Activated T-cell treated with anti-CD3 and anti-CD28 coated beads for 4 hours (primary cell): ENCODE results near the gene ADGRF1.
"Not testable (repeated sequence)": the region's sequence is repeated elsewhere in the genome, so short reads cannot be mapped to it uniquely, and the experiment has no call there.

Experiments used
- DNase-seq: peaks from one replicate; pipeline ENCODE4 v3.0.0-alpha.2; 2020

ADGRF1 gene

DNA sequence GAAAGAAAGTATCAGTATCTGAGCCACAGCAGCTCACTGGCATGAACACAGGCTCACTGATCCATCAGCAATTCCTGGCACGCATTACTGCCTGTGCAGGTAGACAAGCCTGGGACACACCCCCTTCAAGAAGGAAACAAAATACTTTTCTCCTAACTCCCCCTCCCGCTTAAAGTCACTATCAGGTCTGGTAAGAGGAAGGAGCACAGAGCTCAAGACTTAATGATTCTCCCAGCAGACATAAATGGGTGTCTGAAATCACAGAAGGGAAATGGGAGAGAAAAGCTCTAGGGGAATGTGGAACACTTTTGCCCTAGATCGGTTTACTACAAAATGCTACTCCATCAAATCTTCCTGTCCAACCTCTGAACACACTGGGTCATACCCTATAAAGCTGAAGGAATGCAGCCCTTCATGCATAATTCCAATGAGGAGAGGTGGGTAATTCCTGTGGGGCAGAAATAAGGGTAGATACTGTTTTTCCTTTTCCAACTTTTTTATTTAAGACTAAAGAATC is at the start of gene ADGRF1:
Gene ADGRF1, minus strand, starts transcription at position 58 of the 517 bp plus-strand sequence. CDS start 13,271 bp downstream, outside the sequence.
- DNase-seq: no peak

DNA sequence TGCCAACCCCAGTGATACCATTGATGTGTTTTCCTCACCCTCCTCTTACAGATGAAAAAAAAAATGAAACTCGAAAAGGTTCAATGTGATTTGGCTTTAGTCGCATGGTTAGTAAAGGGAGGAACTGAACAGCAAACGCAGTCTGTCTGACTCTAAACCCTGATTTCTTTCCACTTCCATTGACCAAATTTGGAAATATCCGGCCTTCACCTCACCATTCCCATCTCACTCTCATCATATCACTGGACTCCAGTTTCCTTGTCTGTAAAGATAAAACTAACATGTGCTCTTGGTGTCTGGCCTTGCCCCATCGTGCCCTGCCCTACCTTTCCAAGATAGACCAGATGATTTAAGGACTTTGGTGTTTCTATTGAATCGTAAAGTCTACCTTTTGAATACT is 48.7 kb upstream of the ADGRF1 start:
- DNase-seq: no peak

- not testable (repeated sequence) for DNase-seq
Observed at GRCh38 chr6:47089473-47089872, 47.3 kb upstream of the ADGRF1 start.

DNA sequence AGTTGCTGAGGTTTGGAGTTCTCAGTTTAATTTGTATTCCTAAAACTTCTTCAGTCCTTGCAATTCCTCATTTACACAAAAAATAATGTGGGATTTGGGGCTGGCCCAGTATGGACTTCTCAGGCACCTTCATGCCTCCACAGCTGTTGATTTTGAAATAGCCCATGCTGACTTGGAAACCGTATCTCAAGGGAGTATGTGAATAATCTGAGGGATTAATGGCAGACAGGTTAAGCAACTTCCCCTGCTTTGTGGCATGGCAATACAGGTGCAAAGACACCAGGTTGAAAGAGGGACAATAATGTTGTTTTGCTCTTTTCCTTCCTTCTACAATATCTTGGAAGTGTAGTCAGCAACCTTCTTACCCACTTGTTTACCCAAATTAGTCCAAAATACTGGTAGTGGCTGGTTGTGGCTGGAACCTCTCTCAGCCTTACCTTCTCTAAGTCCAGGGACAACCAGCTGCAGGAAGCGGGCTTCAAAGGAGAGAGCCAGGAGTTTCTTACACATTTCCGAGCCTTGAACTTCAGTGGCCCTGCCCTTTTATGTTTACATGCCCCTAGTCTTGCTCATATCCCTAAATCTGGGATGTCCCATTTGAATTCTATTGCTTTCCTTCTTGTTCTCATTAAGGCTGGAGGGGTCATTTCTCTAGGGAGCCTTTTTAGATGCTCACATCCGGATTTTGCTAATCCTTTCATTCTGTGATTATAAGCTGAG is 44.1 kb upstream of the ADGRF1 start:
- DNase-seq: no peak

DNA sequence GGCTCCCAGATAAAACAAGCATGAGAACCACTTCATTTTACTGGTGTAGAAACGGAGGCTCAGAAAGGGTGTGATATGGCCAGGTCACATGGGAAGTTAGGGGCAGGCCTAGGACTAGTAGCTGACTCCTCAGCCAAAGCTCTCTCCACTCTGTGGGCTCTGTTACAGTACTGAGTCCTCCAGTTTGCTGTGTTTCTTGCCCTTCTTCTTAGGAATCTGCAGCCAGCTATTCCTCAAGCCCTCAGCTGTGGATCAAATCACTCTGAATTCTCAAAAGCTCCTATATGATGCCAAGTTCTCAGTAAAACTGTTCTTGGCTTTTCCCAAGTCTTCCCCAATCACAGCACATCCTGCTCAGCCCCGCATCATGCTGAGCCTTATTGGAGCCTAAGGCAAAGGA is 42.5 kb upstream of the ADGRF1 start:
- no peak for DNase-seq

DNA sequence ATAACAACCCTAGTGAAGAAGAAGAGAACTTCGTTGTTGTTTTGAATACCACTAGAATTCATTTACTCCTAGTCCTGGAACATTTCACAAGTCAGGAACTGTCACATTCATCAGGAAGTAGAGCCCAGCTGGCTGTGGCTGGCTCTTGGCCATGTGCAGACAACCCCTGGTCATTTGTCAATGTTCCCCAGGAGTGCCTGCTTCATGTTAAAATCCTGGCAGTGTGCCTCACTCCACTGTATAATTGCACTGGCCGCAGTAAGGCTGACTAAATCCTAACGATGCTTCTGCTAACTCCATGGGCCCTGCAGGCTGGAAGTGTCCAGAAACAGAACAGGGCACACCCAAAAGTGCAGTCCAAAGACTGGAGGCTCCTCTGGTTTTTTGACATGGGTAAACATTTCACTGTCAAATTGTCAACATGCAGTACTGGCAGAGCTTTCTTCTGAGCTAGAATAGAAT is 41.5 kb upstream of the ADGRF1 start:
- DNase-seq: no peak

DNA sequence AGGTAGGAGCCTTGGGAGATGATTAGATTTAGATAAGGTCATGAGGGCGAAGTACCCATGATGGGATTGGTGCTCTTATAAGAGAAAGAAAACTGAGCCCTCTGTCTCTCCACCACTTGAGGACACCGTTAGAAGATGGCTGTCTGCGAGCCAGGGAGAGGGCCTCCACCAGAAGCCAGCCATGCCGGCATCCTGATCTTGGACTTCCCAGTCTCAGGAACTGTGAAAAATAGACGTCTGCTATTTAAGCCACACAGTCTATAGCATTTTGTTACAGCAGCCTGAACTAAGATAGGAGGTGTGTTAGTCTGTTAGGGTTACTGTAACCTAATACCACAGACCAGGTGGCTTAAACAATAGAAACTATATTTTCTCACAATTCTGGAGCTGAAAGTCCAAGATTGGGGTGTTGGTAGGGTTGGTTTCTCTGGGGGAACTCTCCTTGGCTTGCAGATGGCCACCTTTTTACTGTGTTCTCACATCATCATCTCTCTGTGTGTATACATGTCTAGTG is 38.0 kb upstream of the ADGRF1 start:
- DNase-seq: no peak

DNA sequence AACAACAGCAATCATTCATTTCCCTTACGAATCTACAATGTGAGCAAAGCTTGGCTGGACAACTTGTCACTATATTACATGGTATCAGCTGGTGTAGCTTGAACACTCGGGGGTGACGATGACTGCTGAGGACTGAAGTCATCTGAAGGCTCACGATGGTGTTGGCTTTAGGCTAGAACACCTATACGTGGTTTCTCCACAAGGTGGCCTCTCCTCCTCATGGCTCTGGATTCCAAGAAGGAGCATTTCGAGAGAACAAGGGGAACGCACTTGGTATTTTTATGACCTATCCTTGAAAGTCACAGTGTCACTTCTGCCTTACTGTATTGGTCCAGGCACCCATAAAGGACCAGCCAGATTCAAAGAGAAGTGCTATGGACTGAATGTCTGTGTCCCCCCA is 37.5 kb upstream of the ADGRF1 start:
- DNase-seq: no peak

GRCh38 chr6:47078991-47079390 is 36.9 kb upstream of the ADGRF1 start:
- no peak for DNase-seq

DNA sequence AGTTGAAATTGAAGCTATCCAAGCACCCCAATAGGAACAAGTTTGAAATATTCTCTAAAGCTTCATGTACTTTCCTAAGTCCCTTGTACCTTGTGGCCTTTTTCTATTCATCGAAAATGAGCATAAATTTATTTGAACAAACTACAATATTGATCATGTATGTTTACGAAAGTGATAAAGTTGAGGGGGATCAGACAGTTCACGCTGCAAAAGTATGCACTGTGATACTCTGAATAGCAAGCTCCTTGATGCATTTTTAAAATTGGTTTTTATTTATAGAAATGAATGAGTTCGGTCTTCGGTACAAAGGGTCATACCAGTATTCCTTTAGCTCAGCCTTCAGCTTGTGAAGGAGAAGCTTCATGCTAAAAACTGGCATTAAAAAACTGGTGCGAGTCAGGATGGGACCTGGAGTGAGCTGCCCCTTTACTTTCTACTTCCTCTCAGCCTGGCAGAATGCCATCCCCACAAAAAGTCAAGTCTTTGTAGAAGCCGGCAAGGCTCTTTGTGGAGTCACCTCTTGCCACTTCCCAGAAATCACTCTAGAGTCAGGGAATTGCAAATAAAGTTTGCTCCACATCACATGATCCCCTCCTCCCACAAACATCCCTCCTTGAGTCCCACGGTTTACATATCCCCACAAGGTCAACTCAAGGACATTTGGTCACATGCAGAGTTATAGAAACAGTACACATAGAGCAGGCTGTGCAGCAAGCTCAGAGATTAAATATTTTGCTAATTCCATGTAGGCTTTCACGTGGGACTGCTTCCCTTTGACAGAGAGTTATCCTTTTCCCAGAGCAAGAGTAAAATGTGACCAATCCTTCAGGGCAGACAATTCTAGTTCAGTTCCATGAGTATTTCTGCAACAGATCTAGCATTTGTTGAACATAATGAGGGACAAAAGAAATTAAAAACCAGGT is 34.6 kb upstream of the ADGRF1 start:
- DNase-seq: no peak

- no peak for DNase-seq
Observed at GRCh38 chr6:47075741-47076421, 33.7 kb upstream of the ADGRF1 start.

DNA sequence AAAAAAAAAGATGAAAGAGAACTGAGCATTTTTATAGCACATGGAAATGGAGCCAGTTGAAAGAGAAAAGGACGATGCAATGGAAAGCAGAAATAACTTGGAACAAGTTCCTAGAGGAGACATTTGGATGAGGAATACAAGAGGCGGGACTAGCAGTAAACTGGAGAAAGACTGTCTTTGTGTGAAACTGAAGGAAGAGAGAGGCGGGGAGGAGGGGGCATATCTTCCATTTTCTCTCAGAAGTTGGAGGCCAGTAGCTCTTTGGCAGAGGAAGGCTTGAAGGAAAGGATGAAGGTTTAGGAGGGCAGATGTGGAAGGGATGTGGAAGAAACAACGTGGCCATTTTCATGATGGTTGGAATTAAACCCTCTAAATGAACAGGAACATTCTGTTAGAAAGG is 33.0 kb upstream of the ADGRF1 start:
- no peak for DNase-seq

DNA sequence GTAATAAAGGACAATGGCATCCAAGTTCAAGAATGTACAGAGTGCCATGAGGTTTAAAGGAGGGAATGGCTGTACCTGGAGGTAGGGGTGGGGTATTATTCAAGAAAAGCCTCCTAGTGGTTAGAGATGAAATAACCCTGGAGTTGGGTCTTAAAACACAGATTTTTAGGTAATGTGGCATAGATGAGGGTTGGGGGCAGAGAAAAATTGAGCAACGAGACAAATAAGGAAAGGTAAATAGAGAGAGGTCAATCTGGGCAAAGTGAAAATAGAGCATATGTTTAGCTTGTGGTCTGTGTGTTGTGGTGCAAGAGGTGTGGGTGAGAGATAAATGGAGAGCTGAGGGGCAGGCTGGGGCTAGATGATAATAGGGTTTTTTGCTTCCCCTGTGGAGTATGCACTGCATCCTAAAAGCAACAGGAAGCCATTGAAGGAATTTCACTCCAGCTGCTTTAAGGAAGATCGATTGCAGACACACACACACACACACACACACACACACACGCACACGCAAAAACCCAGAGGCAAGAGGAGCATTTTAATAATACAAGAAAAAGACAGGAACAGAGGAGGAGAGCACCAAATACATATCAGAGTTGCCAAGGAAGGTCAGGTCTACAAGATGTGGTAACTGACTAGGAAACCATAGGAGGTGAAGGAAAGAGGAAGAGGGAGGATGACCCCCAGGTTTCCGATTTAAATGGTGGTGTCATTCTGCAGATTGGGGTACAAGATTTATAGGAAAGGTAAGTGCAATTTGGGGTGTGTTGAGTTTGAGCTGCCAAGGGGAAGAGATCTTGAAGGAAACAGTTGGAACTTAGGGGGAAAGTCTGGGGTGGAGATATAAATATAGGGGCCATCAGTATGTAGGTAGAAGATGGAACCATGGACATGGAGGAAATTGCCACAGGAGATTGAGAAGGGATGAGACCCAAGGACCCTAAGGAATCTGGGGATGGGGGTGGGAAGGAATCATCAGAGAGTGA is 31.3 kb upstream of the ADGRF1 start:
- DNase-seq: no peak

DNA sequence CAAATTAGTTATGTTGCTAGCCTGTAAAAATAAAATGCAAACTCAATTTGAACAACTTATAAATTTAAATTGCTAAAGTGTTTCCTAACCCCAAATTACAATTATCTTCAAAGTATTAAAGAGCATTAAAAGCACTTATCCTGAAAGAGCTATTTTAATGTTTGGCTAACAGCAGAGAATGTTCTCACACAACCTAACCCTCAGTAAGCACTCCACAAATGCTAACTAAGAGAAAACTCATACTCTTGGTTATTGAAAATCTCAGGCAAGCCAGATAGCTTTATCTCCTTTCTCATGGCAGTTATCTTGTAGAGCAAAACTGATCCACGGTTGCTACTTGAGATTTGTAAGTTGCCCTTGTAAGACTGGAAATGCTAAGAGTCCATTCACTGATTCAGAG is 30.5 kb upstream of the ADGRF1 start:
- DNase-seq: no peak

DNA sequence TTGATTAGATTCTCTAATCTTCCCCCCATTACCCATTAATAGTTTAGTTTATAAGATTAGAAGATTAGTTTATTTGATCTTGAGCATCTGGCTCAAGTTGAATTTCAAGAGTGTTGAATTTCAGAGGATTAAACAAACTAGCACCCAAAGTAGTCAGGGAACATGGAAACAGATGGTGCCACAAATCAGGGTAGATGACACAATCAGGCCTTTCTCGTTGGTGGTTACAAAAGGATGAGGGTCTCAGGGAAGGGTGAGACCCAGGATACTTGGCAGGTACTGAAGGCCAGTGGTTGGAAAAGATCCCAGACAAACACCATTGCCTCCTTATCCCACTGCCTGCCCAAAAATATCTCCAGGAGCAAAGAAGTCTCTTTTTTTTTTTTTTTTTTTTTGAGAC is 29.5 kb upstream of the ADGRF1 start:
- DNase-seq: no peak

- DNase-seq: no peak
Observed at GRCh38 chr6:47070461-47070860, 28.3 kb upstream of the ADGRF1 start.

DNA sequence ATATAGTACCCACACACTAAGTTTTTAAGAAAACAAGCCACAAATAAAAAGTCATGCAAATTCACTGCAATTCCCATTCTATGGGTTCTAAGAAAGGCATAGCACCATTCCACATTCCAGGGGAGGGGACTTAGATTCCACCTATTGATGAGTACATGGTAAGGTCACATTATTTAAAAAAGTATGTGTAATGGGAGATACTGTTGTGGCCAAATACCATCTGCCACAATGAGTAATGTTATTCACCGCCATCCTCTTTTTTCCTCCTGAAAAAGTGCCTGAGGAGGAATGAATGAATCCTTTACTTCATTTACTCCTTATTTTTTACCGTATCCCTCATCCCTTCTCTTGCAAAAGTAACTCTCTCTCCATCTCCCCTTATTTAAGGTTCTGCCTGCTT is 27.0 kb upstream of the ADGRF1 start:
- DNase-seq: no peak

DNA sequence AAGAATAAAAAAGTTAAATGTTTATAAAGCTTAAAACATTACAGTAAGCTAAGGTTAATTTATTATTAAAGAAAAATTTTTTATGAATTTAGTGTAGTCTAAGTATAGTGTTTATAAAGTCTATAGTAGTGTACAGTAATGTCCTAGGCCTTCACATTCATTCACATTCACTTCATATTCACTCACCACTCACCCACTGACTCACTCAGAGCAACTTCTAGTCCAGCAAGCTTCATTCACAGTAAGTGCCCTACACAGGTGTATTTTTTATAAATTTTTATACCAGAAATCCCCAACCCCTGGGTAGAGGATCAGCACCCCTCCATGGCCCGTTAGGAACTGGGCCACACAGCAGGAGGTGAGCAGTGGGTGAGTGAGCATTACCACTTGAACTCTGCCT is 24.3 kb upstream of the ADGRF1 start:
- no peak for DNase-seq

- no peak for DNase-seq
Observed at GRCh38 chr6:47064274-47064673, 22.1 kb upstream of the ADGRF1 start.

- DNase-seq: no peak
Observed at GRCh38 chr6:47062346-47062745, 20.2 kb upstream of the ADGRF1 start.
